ENCODE measurements around the gene KRT26. TPM values are rescaled to one million over a fixed set of nuclear protein-coding genes. Genes with fewer than 3 reads are reported as not detected.
"Not testable (repeated sequence)": the region's sequence is repeated elsewhere in the genome, so short reads cannot be mapped to it uniquely, and the experiment has no call there.

KRT26 gene, protein sequence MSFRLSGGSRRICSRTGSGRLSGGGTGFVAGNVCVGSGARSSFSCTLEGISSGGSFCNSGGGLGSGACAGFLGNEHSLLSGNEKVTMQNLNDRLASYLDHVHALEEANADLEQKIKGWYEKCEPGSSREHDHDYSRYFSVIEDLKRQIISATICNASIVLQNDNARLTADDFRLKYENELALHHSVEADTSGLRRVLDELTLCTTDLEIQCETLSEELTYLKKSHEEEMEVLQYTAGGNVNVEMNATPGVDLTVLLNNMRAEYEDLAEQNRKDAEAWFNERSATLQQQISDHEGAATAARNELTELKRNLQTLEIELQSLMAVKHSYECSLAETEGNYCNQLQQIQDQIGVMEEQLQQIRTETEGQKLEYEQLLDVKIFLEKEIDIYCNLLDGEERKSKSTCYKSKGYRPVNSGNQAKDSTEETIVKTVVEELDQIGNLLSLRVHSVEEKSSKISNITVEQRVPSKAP
- total RNA-seq = not detected

DNA sequence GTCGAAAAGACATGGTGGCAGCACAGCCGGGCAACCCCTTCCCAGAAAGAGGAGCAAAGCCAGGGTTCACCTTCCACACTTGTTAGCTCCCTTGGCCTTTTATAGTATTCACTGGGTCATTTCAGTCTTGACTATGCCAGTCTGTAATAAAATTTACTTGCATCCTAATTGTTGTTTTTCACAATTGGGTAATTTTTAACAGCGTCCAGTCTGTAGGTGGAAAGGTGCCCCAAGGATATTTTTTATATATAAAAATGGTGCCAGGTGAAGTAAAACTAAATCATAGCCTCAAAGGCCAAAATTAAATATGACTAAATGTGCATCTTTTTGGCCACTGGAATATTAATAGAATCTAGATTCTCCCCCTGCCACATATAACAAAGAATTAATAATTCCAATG lies at the start of gene KRT26:
Gene KRT26 (minus strand): TSS at position 101 of the 400 bp plus-strand sequence. CDS start 88 bp downstream, at position 13.
- H3K27ac Mint-ChIP-seq = no peak within 1 kb of the TSS
- H3K9me3 Mint-ChIP-seq = no peaks in the 10 kb centered on the region
- ChIA-PET CTCF (interaction anchor here (0.6 kb wide), 1 partner anchor 152 kb away, joined by 3 read pairs; no protein-coding TSS in a partner anchor), POLR2A (no interaction called here)
- peaks cover 42% of the 10 kb centered on the region for H3K27me3 Mint-ChIP-seq
- no peaks in the 10 kb centered on the region for H3K36me3 Mint-ChIP-seq (ENCODE audit: low read depth)
- H3K4me1 Mint-ChIP-seq = no peaks in the 10 kb centered on the region
- H3K4me3 Mint-ChIP-seq = no peak within 1 kb of the TSS
- DNase-seq = no peak

DNA sequence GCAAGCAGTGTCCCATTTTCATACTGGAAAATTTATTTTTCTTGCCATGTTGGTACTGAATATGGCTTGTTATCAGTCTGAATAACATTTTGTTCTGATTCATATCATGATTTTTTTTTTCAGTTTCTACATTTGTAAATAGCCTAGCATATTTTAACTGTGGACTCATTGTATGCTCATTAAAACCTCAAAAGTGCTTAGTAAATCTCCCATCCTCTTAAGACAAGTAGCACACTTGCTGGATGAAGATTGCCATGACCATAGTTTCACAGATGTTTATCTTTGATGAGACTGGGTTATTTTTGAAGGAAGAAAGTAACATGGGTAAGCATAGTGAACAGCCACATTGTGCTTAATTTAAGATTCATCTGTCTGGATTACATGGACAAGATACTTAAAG lies 49.5 kb upstream of the KRT26 start:
- no peak overlapping the region for H3K27ac Mint-ChIP-seq
- H3K36me3 Mint-ChIP-seq (ENCODE audit: low read depth) = peaks cover 40% of the 10 kb centered on the region
- POLR2A ChIA-PET = no interaction called here
- H3K9me3 Mint-ChIP-seq = peaks cover 5% of the 10 kb centered on the region
- peaks cover 44% of the 10 kb centered on the region for H3K4me1 Mint-ChIP-seq
- CTCF ChIA-PET = no interaction called here
- no peak for DNase-seq
- H3K4me3 Mint-ChIP-seq = no peak overlapping the region
- H3K27me3 Mint-ChIP-seq = no peaks in the 10 kb centered on the region

DNA sequence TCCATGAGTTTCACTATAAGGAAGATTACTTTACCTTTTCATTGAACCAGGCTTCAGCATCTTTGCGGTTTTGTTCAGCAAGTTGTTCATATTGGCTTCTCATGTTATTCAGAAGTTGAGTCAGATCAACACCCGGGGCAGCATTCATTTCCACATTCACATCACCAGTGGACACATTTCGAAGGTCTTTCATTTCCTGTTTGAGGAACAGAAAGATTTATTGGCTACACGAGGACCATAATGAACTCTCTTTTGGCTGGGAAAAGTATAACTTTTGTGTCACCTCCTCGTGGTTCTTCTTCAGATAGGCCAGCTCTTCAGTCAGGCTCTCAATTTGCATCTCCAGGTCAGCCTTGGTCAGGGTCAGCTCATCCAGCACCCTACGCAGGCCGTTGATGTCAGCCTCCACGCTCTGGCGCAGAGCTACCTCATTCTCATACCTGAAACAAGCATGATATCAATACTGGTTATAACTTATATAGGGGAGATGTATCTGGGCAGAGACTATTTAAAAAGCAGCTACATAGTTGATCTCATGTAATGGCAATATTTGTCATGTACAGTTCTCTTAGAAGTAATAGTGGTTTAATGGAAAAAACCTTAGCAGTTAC lies 48.3 kb upstream of the KRT26 start:
- Mint-ChIP-seq H3K27me3 (no peaks in the 10 kb centered on the region), H3K4me1 (peaks cover 39% of the 10 kb centered on the region), H3K4me3 (peak overlapping the region; percentile 74), H3K27ac (peak overlapping the region; percentile 1), H3K36me3 (ENCODE audit: low read depth) (peaks cover 41% of the 10 kb centered on the region), H3K9me3 (peaks cover 5% of the 10 kb centered on the region)
- ChIA-PET POLR2A (no interaction called here), CTCF (no interaction called here)
- DNase-seq = no peak

DNA sequence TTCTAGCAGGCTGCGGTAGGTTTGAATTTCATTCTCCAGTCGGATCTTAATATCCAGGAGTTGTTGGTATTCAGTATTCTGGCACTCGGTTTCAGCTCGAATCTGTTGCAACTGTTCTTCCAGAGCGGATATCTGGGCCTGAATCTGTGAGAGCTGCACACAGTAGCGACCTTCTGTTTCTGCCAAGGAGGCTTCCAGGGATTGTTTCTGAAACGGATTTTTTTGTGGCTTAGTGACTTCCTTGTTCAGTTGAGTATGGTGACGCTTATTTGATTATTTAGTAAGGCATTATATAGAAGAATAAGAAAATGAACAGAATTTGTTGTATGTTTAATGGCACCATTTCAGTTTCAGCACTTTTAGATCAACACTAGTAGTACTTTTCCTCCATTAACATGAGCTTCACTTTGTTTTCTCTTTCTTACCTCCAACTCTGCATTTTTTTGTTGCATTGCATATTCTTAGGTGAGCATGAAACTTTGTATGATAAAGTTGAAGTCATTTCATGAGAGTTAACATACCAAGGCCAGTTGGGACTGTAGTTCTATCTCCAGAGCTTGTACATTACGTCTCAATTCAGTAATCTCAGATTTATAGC lies 47.6 kb upstream of the KRT26 start:
- Mint-ChIP-seq H3K36me3 (ENCODE audit: low read depth) (peaks cover 41% of the 10 kb centered on the region), H3K9me3 (peaks cover 7% of the 10 kb centered on the region), H3K27ac (peak overlapping the region; percentile 75), H3K4me1 (peaks cover 39% of the 10 kb centered on the region), H3K27me3 (no peaks in the 10 kb centered on the region), H3K4me3 (peak overlapping the region; percentile 74)
- ChIA-PET POLR2A (interaction anchor here (1.2 kb wide), 1 partner anchor 870 kb away, joined by 4 read pairs; no protein-coding TSS in a partner anchor), CTCF (no interaction called here)
- no peak for DNase-seq

DNA sequence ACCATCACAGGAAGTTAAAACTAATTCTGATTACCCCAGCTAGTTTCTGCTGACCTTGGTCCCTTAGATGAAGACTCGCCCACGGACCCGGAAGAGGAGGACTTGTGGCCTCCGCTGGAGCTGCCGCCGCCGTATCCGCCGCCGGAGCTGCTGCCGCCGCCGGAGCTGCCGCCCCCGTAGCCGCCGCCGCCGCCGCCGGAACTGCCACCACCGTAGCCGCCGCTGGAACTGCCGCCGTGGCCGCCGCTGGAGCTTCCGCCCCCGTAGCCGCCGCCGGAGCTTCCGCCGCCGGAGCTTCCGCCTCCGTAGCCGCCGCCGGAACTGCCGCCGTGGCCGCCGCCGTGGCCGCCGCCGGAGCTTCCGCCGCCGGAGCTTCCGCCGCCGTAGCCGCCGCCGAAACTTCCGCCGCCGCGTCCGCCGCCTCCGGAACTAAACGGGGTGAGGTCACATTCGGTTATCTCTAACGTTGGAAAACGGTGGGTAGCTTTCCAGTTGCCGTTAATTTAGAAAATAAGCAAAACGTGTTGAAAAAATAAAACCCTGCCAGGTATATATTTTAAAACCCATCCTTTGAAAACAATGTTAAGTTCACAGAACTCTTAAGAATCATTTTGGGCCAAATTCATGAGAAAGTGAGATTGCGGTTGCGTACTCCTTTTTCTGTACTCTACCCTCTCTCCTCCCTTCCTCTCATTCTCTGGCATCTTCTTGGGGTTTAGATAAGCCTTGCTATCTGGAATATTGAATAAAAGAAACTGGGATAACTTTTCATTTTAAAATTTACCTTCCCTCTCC lies 46.9 kb upstream of the KRT26 start:
- Mint-ChIP-seq H3K4me3 (peak overlapping the region; percentile 85), H3K9me3 (peaks cover 8% of the 10 kb centered on the region), H3K27me3 (peaks cover 5% of the 10 kb centered on the region), H3K36me3 (ENCODE audit: low read depth) (peaks cover 41% of the 10 kb centered on the region), H3K27ac (peak overlapping the region; percentile 97), H3K4me1 (peaks cover 33% of the 10 kb centered on the region)
- peak; percentile 82 for DNase-seq
- CTCF ChIA-PET = interaction anchor here (0.7 to 1.1 kb wide), 6 partner anchors 9 to 847 kb away, joined by 3 to 4 read pairs (median 3); no protein-coding TSS in a partner anchor
- POLR2A ChIA-PET = interaction anchor here (0.7 to 1.2 kb wide), 4 partner anchors 33 to 871 kb away, joined by 3 to 5 read pairs (median 4); no protein-coding TSS in a partner anchor

DNA sequence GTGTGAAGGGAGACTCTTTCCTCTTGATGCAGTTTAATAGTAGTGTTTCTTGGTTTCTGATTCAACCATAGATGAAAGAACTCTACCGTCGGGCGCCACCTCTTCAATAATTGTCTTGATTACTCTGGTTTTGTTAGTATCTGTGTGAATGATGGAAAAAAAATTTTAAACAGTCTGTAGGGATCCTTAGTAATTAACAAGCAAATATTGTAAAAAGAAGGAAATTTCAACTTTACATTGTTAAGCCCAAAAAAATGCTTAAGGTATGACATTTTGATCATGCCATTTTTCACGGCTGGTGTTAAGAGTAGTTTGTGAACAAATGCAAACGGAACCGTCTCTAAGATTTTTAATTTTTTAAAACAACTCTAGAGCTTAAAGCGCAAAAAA lies 46.3 kb upstream of the KRT26 start:
- Mint-ChIP-seq H3K27ac (peak overlapping the region; percentile 97), H3K9me3 (peaks cover 8% of the 10 kb centered on the region), H3K4me3 (peak overlapping the region; percentile 85), H3K36me3 (ENCODE audit: low read depth) (peaks cover 41% of the 10 kb centered on the region), H3K27me3 (peaks cover 9% of the 10 kb centered on the region), H3K4me1 (peaks cover 32% of the 10 kb centered on the region)
- POLR2A ChIA-PET = interaction anchor here (0.7 to 1.2 kb wide), 3 partner anchors 34 to 871 kb away, joined by 3 to 5 read pairs (median 4); no protein-coding TSS in a partner anchor
- no peak for DNase-seq
- CTCF ChIA-PET = interaction anchor here (0.6 to 1.1 kb wide), 6 partner anchors 9 to 847 kb away, joined by 3 to 4 read pairs (median 3); no protein-coding TSS in a partner anchor

DNA sequence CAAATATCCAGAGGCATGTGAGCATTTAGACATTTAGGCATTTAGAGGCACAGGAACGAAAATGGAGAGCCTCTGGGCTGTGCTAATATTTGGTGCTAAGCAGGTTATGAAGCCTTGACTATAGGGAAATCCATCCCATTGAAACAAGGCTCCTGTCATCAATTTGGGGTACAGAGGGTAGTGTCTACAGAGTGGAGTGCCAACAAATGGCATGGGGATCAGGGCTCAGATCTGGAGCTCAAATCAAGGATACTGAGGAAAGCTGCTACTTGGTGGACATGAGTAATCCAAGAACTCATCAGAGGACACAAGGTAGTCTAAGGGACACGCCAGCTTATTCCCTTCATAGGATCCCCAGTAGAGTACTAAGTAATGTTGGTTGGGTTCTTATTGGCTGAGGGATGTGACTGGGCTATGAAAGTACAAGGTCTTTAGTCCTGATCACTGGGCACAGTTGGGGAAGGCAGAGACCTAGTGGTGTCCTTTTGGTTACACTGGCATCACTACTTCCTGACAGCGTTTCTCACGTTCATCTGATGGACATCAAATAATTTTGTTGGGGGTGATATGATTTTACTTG lies 45.2 kb upstream of the KRT26 start:
- ChIA-PET POLR2A (no interaction called here), CTCF (interaction anchor here (0.6 to 1.2 kb wide), 2 partner anchors 12 to 532 kb away, joined by 3 read pairs; no protein-coding TSS in a partner anchor)
- peaks cover 8% of the 10 kb centered on the region for H3K9me3 Mint-ChIP-seq
- peaks cover 16% of the 10 kb centered on the region for H3K27me3 Mint-ChIP-seq
- peaks cover 29% of the 10 kb centered on the region for H3K4me1 Mint-ChIP-seq
- H3K27ac Mint-ChIP-seq = peak overlapping the region; percentile 55
- DNase-seq = no peak
- peak overlapping the region; percentile 65 for H3K4me3 Mint-ChIP-seq
- H3K36me3 Mint-ChIP-seq (ENCODE audit: low read depth) = peaks cover 39% of the 10 kb centered on the region

DNA sequence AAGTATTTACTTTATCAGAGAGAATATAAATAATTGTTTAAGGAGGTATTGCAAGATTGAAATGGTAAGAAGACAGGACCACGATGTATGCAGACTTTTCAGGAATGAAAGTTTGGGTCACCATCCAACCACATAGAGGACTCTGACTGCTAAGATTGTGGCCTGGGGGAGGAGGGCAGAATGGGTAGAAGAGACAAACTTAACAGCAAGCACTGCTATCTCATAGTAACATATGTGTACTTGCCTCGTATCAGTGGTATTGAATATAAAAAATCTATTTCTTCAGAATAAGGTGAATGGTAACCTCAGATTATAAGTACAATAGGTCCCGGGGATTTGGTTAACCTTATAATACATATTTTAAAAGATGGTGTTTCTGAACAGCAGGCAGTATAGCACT lies 44.6 kb upstream of the KRT26 start:
- DNase-seq = no peak
- ChIA-PET CTCF (interaction anchor here (0.6 to 1.2 kb wide), 2 partner anchors 11 to 531 kb away, joined by 3 read pairs; no protein-coding TSS in a partner anchor), POLR2A (interaction anchor here (0.7 kb wide), 1 partner anchor 253 kb away, joined by 6 read pairs; no protein-coding TSS in a partner anchor)
- H3K4me1 Mint-ChIP-seq = peaks cover 29% of the 10 kb centered on the region
- H3K4me3 Mint-ChIP-seq = peak overlapping the region; percentile 41
- peaks cover 38% of the 10 kb centered on the region for H3K36me3 Mint-ChIP-seq (ENCODE audit: low read depth)
- no peak overlapping the region for H3K27ac Mint-ChIP-seq
- peaks cover 22% of the 10 kb centered on the region for H3K27me3 Mint-ChIP-seq
- H3K9me3 Mint-ChIP-seq = peaks cover 8% of the 10 kb centered on the region

DNA sequence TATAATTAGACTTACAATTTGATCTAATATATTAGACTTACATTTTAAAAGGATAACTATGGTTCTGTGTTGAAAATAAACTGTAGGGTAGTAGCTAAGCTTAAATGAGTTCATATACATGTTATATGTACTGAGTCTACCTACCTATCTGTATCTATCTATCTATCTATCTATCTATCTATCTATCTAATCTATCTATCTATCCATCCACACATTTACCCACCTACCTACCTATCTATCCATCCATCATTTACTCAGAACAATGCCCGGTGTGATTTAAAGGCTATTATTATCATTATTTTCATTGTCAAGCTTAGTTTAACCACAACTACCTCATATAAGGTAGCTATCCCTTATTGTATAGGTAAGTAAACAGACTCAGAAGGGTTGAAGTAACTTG lies 43.4 kb upstream of the KRT26 start:
- peaks cover 35% of the 10 kb centered on the region for H3K36me3 Mint-ChIP-seq (ENCODE audit: low read depth)
- no peak overlapping the region for H3K27ac Mint-ChIP-seq
- ChIA-PET POLR2A (interaction anchor here (0.7 kb wide), 1 partner anchor 168 kb away, joined by 4 read pairs; the partner anchor contains the start of gene SMARCE1), CTCF (interaction anchor here (1.0 kb wide), 1 partner anchor 850 kb away, joined by 5 read pairs; no protein-coding TSS in a partner anchor)
- peaks cover 24% of the 10 kb centered on the region for H3K4me1 Mint-ChIP-seq
- peaks cover 6% of the 10 kb centered on the region for H3K9me3 Mint-ChIP-seq
- no peak for DNase-seq
- no peak overlapping the region for H3K4me3 Mint-ChIP-seq
- H3K27me3 Mint-ChIP-seq = peaks cover 30% of the 10 kb centered on the region

DNA sequence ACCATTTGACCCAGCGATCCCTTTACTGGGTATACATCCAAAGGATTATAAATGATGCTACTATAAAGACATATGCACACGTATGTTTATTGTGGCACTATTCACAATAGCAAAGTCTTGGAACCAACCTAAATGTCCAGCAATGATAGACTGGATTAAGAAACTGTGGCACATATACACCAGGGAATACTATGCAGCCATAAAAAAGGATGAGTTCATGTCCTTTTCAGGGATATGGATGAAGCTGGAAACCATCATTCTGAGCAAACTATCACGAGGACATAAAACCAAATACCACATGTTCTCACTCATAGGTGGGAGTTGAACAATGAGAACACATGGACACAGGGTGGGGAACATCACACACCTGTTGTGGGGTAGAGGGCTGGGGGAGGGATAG lies 42.7 kb upstream of the KRT26 start:
- DNase-seq, H3K4me3 Mint-ChIP-seq, H3K27ac Mint-ChIP-seq, POLR2A ChIA-PET, H3K9me3 Mint-ChIP-seq: not testable (repeated sequence)
- CTCF ChIA-PET = interaction anchor here (1.0 kb wide), 1 partner anchor 851 kb away, joined by 5 read pairs; no protein-coding TSS in a partner anchor
- peaks cover 29% of the 10 kb centered on the region for H3K36me3 Mint-ChIP-seq (ENCODE audit: low read depth)
- peaks cover 16% of the 10 kb centered on the region for H3K4me1 Mint-ChIP-seq
- peaks cover 37% of the 10 kb centered on the region for H3K27me3 Mint-ChIP-seq

DNA sequence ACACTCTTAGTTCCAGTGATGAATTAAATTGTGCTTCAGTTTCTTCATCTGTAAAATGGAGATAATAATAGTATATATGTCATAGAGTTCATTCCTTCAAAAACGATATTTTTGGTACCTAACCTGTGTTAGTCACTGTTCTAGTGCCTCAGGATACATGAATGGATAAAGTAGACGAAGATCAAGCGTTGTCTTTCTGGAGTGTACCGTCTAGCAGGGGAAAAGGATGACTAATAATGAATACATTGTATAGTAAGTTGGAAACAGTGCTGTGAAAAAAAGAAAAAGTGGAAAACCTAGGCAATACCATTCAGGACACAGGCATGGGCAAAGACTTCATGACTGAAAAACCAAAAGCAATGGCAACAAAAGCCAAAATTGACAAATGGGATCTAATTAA lies 41.8 kb upstream of the KRT26 start:
- H3K9me3 Mint-ChIP-seq = peaks cover 2% of the 10 kb centered on the region
- peaks cover 43% of the 10 kb centered on the region for H3K27me3 Mint-ChIP-seq
- no peak for DNase-seq
- CTCF ChIA-PET = no interaction called here
- peaks cover 14% of the 10 kb centered on the region for H3K4me1 Mint-ChIP-seq
- no peak overlapping the region for H3K4me3 Mint-ChIP-seq
- no peak overlapping the region for H3K27ac Mint-ChIP-seq
- peaks cover 22% of the 10 kb centered on the region for H3K36me3 Mint-ChIP-seq (ENCODE audit: low read depth)
- POLR2A ChIA-PET = no interaction called here

Data from activated CD4-positive, alpha-beta T cell treated with anti-CD3 and anti-CD28 coated beads, Interleukin-2, amount 10 ng/mL, durations not matched to agents 7 days and 5 days (primary cell).